GM18870 (cell line): ENCODE results near the gene INHBC.

Source experiments
- ATAC-seq: cut with Tn5 transposase; IDR thresholded peaks from one replicate; pipeline ENCODE4 v1.9.1; 2021; ENCODE audit warnings: moderate library complexity; ENCODE audit not compliant: unreplicated experiment

INHBC gene

DNA sequence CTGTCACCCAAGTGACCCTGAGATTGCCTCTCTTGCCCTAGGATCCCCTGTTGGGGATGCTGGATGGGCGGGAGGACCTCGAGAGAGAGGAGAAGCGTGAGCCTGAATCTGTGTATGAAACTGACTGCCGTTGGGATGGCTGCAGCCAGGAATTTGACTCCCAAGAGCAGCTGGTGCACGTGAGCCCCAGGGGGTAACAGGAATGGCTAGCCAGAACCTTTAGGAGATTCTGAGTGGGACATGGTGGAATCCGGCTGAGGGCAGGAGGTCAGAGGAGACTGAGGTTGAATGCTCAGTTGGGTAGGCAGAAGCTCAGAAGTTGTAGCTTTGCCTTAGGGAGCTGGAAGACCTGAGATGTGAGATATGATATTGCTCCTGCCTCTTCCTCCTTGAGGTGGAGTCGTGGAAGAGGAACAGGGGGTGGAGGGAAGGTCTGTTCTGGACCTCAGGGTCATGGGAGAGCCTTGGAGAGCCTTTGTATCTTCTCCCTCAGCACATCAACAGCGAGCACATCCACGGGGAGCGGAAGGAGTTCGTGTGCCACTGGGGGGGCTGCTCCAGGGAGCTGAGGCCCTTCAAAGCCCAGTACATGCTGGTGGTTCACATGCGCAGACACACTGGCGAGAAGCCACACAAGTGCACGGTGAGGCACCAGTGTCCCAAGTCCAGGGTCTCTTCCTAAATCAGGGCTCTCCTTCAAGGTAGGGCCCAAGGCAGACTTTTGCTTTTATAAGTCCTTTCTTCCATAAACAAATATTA, 31.3 kb downstream of the INHBC start:
- no peak for ATAC-seq

- no peak for ATAC-seq
Observed at GRCh38 chr12:57467212-57467874, 32.8 kb downstream of the INHBC start.

DNA sequence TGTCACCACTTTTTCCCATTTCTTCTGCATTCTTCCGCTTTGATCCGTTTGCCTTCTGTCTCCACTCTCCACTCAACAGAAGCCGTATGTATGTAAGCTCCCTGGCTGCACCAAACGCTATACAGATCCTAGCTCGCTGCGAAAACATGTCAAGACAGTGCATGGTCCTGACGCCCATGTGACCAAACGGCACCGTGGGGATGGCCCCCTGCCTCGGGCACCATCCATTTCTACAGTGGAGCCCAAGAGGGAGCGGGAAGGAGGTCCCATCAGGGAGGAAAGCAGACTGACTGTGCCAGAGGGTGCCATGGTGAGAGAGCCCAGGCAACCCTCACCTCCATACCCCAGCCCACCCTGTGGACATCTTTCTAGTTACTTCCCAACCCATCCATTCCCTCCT, 33.3 kb downstream of the INHBC start:
- no peak for ATAC-seq

DNA sequence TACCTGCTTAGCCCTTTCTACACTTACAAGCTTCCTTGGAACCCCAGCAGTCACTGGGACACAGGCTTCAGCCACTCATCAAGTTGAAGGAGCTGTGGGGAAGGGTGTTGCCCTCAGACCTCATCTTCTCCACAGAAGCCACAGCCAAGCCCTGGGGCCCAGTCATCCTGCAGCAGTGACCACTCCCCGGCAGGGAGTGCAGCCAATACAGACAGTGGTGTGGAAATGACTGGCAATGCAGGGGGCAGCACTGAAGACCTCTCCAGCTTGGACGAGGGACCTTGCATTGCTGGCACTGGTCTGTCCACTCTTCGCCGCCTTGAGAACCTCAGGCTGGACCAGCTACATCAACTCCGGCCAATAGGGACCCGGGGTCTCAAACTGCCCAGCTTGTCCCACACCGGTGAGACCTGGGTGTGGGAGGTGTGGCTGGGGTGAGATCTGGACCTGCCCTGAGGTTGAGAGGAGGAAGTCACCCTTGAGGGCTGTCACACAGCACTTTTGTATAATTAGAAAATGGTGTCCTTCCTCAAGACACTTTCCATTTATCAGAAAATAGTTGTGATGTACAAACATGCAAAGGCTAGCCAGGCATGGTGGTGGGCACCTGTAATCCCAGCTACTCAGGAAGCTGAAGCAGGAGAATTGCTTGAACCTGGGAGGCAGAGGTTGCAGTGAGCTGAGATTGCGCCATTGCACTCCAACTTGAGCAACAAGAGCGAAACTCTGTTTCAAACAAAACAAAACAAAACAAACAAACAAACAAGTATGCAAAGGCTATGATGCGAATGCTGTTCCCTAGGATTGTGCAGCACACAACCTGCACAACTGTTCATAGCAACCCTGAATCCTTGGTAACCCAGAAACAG, 34.9 kb downstream of the INHBC start:
- ATAC-seq: no peak

GRCh38 chr12:57470286-57470969, 35.8 kb downstream of the INHBC start:
- ATAC-seq: no peak

DNA sequence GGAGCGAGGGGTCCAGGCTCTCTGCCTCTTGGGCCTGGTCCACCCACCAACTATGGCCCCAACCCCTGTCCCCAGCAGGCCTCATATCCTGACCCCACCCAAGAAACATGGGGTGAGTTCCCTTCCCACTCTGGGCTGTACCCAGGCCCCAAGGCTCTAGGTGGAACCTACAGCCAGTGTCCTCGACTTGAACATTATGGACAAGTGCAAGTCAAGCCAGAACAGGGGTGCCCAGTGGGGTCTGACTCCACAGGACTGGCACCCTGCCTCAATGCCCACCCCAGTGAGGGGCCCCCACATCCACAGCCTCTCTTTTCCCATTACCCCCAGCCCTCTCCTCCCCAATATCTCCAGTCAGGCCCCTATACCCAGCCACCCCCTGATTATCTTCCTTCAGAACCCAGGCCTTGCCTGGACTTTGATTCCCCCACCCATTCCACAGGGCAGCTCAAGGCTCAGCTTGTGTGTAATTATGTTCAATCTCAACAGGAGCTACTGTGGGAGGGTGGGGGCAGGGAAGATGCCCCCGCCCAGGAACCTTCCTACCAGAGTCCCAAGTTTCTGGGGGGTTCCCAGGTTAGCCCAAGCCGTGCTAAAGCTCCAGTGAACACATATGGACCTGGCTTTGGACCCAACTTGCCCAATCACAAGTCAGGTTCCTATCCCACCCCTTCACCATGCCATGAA, 36.5 kb downstream of the INHBC start:
- no peak for ATAC-seq

DNA sequence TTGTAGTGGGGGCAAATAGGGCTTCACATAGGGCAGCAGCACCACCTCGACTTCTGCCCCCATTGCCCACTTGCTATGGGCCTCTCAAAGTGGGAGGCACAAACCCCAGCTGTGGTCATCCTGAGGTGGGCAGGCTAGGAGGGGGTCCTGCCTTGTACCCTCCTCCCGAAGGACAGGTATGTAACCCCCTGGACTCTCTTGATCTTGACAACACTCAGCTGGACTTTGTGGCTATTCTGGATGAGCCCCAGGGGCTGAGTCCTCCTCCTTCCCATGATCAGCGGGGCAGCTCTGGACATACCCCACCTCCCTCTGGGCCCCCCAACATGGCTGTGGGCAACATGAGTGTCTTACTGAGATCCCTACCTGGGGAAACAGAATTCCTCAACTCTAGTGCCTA, 37.1 kb downstream of the INHBC start:
- ATAC-seq: no peak

GRCh38 chr12:57472391-57472790, 37.8 kb downstream of the INHBC start:
- no peak for ATAC-seq

GRCh38 chr12:57473392-57473791, 38.8 kb downstream of the INHBC start:
- no peak for ATAC-seq

- ATAC-seq: no peak
Observed at GRCh38 chr12:57473886-57474285, 39.3 kb downstream of the INHBC start.

- no peak for ATAC-seq
Observed at GRCh38 chr12:57474430-57474829, 39.8 kb downstream of the INHBC start.

- no peak for ATAC-seq
Observed at GRCh38 chr12:57474862-57475261, 40.3 kb downstream of the INHBC start.

DNA sequence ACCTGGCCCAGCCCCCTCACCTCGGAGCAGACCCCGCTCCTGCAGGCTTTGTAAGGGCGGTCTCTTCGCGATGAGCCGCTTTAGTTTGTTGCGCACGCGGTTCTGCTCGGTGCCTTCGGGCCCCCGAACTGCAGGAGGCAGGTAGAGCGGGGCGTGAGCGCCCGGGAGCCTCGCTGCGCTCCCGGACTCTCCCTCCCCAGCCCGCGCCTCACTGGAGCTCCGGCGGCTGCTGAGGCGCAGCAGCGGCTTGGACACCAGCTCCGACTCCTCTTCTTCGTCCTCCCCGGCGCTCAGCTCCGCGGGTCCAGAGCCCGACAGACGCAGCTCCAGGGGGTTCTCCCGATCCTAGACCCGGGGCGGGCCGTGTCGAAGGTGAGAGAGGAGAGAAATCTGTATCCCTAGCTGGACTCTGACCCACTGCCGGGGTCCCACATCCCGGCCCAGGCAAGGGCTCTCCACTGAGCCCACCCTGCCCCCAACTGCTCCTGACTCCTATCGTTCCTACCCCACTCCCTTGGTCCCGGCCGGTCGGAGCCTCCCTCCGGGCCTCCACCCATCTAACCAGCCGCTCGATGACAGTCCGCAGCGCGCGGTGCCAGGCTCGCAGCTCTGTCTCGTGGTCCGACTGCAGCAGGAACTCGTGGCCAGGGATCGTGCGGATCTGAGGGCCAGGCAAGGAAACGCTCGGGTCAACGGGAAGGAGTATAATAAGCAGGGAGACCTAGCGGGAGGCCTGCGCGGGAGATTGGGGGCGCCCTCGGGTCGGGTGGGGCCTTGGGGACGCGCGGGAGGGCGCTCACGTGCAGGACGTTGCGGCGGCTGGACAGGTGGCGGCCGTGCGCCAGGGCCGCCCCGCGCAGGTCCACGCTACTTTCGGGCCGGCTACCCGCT, 40.9 kb downstream of the INHBC start:
- ATAC-seq: no peak

- no peak for ATAC-seq
Observed at GRCh38 chr12:57476162-57476992, 41.8 kb downstream of the INHBC start.

- no peak for ATAC-seq
Observed at GRCh38 chr12:57476993-57477709, 42.6 kb downstream of the INHBC start.

DNA sequence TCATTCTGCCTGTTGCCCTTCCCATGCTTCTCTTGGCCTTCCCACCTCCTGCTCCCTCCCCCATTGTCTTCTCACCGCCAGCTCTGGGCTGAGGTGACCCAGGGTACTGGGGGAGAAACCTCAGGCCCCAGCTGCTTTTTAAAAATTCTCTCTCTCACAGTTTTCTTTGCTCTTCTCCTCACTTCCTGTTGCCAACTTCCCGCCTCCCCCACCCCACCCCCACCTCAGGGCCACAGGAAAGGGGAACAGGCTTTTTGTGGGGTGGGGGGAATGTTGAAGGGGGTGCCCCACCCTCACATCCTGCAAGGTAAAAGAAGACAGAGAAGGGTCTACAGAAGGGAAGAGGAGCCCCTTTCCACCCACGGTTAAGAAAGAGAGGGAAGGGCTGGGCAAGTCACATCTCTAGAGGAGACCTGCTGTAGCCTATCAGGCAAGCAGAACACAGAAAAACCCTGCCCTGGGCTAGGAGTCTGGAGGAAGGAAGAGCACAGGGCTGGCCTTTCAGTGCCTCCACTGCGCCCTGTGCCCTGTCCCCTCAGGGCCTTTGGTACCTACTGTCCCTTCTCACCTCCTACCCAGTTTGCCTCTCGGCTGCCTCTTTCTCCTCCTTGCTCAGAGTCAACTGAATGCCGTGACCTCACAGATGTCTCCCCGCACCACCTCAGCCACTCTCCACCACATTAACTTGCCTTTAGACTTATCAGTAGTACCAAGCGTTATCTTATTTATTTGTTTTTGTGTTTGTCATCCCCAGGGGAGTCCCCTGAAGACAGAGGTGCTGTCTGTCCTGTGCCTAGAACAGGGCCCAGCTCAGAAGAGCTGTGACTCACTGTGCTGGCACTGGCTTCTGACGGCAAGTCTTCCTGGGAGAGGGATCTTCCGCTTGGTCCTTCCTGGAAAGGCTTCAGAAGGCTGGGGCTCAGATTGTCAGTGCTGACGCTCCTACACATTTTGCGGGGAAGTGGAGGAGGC, 43.4 kb downstream of the INHBC start:
- ATAC-seq: no peak

GRCh38 chr12:57479043-57479375, 44.4 kb downstream of the INHBC start:
- ATAC-seq: no peak
